Measurements from ENCODE around the gene ARHGEF2. TPM values are rescaled to one million over a fixed set of nuclear protein-coding genes. Genes with fewer than 3 reads are reported as not detected.

The ARHGEF2 gene
- total and polyA plus RNA-seq, 9 of the 15 experiments (the other 6 are each of a cell fraction or from before 2014, with no cell fraction given): 7.1 to 162 (median 62.2) TPM

DNA sequence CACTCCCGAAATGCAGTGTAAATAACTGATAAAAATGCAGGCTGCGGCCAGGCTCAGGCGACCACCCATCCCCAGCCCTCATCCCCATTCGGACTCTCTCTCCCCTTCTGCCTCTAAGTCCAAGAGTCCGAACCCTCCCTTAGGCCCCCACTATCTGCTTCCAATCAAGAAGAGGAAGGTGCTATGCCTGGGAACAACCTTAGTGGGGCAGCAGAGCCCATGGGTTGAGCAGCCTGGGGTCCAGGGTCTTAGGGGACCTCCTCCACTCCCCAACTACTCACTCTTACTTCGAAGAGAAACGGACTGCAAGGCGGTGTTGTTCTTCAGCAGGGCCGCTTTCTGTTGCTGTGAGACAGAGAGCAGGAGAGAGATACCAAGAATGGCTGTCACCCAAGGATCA is 12.2 kb downstream of the ARHGEF2 start:
- H3K27ac ChIP-seq (ENCODE audit: extremely low read depth, low read depth, low read length): no peak overlapping the region
- POLR2A ChIA-PET: interaction anchor here (0.9 to 6.0 kb wide), 2 partner anchors 11 to 76 kb away, joined by 3 to 41 read pairs; partner anchors contain the start of gene ARHGEF2
- in situ Hi-C loops (cut with MboI) (no loop called here), intact Hi-C loops (cut with micrococcal nuclease) (no loop called here)
- DNase-seq (ENCODE audit: extremely low read depth in 1 of 4, low spot score in 3 of 4) (peak in 1 of 4 experiments; percentile 36), FAIRE-seq (peak; percentile 68), ATAC-seq (0 out of 3 replicates have a peak, but pooled peaks have one; percentile 6)
- H3K79me2 ChIP-seq (ENCODE audit: control insufficient read depth, insufficient read depth, low read length): peaks cover 50% of the 10 kb centered on the region
- 89% methylated on average over 9 of the region's 9 CpGs for WGBS (ENCODE audit: insufficient coverage, low coverage, missing lambda C conversion rate)
- H2AFZ ChIP-seq (ENCODE audit: low read depth, low read length): no peak overlapping the region
- H3K4me3 ChIP-seq: no peak overlapping the region
- CTCF ChIA-PET (ENCODE audit: low intra/inter-chr PET ratio): interaction anchor here (1.2 kb wide), 1 partner anchor 87 kb away, joined by 4 read pairs; the partner anchor contains the start of gene UBQLN4
- no peaks in the 10 kb centered on the region for H3K9me3 ChIP-seq (replicated peaks; ENCODE audit: control insufficient read depth, insufficient read depth, low read depth, low read length)
- H3K9me1 ChIP-seq (ENCODE audit: control insufficient read depth, insufficient read depth, low read length): peaks cover 5% of the 10 kb centered on the region
- no peak overlapping the region for H3K4me2 ChIP-seq (ENCODE audit: insufficient read depth, low read length)
- peaks cover 84% of the 10 kb centered on the region; the same call in 2 of the 3 replicates for H3K36me3 ChIP-seq (ENCODE audit: control insufficient read depth, insufficient read depth, low read length)
- no peak overlapping the region for H3K9ac ChIP-seq (ENCODE audit: insufficient read depth in 1 of 2, low read depth in 2 of 2, low read length in 2 of 2)
- H4K20me1 ChIP-seq (replicated peaks; ENCODE audit: control insufficient read depth, insufficient read depth, low read length): peaks cover 11% of the 10 kb centered on the region; the same call in 1 of the 2 replicates
- BruUV-seq (replicated peaks): no TSS peak
- no peaks in the 10 kb centered on the region for H3K27me3 ChIP-seq (ENCODE audit: control insufficient read depth in 2 of 2, insufficient read depth in 2 of 2, low read length in 2 of 2)
- H3K4me1 ChIP-seq (replicated peaks in 1 of 2; ENCODE audit: control insufficient read depth in 2 of 2, insufficient read depth in 2 of 2, low read length in 2 of 2): peaks cover 19 to 48% of the 10 kb centered on the region in 2 experiments
- TF ChIP-seq SMC3 (conservative IDR thresholded peaks at IDR 0.05; ENCODE audit: insufficient read depth, low read depth, low read length) (0 out of 2 replicates have a peak, but pooled peaks have one; percentile 21), GATA2 (CRISPR knock-in tag; IDR thresholded peaks at IDR 0.05) (peak; percentile 66; the same call in 1 of the 2 replicates), ARID2 (IDR thresholded peaks at IDR 0.05) (0 out of 2 replicates have a peak, but pooled peaks have one; percentile 18), RAD21 (CRISPR knock-in tag; conservative IDR thresholded peaks at IDR 0.05 in 1 of 2, IDR thresholded peaks at IDR 0.05 in 1 of 2) (peak; percentile 22 to 56; a peak in 3 of 4 replicates), NCOA2 (IDR thresholded peaks at IDR 0.05; ENCODE audit: partially characterized antibody in 2 of 2) (no peak), ASH1L (IDR thresholded peaks at IDR 0.05; ENCODE audit: borderline replicate concordance, low read depth, partially characterized antibody) (no peak)
- TF ChIP-seq, protein P1, sequence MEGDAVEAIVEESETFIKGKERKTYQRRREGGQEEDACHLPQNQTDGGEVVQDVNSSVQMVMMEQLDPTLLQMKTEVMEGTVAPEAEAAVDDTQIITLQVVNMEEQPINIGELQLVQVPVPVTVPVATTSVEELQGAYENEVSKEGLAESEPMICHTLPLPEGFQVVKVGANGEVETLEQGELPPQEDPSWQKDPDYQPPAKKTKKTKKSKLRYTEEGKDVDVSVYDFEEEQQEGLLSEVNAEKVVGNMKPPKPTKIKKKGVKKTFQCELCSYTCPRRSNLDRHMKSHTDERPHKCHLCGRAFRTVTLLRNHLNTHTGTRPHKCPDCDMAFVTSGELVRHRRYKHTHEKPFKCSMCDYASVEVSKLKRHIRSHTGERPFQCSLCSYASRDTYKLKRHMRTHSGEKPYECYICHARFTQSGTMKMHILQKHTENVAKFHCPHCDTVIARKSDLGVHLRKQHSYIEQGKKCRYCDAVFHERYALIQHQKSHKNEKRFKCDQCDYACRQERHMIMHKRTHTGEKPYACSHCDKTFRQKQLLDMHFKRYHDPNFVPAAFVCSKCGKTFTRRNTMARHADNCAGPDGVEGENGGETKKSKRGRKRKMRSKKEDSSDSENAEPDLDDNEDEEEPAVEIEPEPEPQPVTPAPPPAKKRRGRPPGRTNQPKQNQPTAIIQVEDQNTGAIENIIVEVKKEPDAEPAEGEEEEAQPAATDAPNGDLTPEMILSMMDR (IDR thresholded peaks at IDR 0.05 in 2 of 3, conservative IDR thresholded peaks at IDR 0.05 in 1 of 3; ENCODE audit: insufficient read depth in 2 of 3, low read depth in 1 of 3, low read length in 3 of 3): peak; percentile 54 to 65 (median 56); a peak in 5 of 6 replicates
- TF ChIP-seq, protein P2, sequence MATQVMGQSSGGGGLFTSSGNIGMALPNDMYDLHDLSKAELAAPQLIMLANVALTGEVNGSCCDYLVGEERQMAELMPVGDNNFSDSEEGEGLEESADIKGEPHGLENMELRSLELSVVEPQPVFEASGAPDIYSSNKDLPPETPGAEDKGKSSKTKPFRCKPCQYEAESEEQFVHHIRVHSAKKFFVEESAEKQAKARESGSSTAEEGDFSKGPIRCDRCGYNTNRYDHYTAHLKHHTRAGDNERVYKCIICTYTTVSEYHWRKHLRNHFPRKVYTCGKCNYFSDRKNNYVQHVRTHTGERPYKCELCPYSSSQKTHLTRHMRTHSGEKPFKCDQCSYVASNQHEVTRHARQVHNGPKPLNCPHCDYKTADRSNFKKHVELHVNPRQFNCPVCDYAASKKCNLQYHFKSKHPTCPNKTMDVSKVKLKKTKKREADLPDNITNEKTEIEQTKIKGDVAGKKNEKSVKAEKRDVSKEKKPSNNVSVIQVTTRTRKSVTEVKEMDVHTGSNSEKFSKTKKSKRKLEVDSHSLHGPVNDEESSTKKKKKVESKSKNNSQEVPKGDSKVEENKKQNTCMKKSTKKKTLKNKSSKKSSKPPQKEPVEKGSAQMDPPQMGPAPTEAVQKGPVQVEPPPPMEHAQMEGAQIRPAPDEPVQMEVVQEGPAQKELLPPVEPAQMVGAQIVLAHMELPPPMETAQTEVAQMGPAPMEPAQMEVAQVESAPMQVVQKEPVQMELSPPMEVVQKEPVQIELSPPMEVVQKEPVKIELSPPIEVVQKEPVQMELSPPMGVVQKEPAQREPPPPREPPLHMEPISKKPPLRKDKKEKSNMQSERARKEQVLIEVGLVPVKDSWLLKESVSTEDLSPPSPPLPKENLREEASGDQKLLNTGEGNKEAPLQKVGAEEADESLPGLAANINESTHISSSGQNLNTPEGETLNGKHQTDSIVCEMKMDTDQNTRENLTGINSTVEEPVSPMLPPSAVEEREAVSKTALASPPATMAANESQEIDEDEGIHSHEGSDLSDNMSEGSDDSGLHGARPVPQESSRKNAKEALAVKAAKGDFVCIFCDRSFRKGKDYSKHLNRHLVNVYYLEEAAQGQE (IDR thresholded peaks at IDR 0.05; ENCODE audit: borderline replicate concordance): 0 out of 2 replicates have a peak, but pooled peaks have one; percentile 23
- TF ChIP-seq, protein P2 (CRISPR knock-in tag; IDR thresholded peaks at IDR 0.05; ENCODE audit: low read depth): no peak

Data from K562 (cell line).